GM15510 (cell line): ENCODE measurements around the gene MEF2C.

Experiments
- POLR2A ChIP-seq: IDR thresholded peaks from 3 replicates; pipeline ENCODE4 v1.6.1; 2011; ENCODE audit warnings: borderline replicate concordance; ENCODE audit not compliant: insufficient read length; ENCODE audit errors: extremely low read depth

MEF2C gene

DNA sequence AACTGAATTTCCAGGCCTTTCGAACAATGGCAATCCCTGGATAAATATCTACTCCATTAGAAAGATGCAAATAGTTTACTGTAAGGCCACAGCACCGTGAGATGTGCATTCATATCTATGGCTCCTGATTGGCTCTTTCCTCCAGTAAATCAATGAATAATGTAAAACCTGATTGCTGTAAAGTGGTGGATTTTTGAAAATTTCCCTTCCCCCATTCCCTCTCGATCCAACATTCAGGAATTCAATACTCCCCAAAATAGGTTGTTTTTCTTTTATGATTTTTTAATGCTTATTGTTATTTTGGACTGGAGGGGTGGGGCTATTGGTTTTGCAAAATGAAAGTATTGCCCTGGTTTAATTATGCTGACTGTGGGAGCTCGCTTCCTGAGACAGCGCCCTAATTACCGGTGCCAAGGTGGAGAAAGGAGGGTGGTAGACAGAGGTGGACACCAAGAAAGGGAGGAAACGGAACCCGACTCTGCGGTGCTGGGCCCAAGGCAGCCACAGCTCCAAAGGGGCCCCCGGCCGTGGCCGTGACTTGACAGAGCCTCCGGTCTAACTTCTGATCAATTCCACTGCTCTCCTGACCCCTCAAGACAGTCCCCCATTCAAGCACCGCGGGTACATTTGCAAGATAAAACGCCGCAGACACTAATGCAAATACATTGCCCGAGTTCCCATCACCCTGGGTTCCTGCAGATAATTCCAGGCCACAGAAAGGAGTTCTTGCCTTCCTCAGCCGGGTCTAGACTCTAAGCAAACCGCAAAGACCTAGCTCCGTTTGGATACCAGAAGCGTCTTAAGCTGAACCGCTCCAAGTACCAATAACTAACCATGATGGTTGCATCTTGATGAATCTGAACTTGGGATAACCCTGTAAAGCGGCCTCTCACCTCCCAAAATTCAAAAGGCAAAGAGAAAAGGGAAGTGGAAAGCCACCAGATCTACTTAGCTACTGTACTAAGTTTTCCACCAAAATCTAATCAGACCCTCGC is 211.2 kb downstream of the MEF2C start:
- no peak for TF ChIP-seq POLR2A

DNA sequence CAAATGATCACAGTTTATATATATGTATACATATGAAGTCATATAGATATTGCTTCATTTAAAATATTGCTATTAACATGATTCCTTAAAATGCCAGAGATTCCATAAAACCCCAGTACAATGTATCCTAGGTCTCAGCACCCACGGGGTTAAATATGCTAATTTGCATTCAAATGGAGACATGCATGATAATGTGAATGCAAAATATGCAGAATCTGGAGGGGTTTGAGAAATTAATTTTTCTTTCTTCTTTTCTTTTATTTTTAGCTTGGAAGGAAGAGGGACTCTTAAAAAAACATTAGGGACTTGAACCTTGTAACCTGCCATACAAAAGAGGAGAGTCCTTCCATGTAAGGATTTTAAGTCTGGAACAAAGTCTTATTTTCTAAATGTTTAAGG is 211.9 kb downstream of the MEF2C start:
- TF ChIP-seq POLR2A = no peak

DNA sequence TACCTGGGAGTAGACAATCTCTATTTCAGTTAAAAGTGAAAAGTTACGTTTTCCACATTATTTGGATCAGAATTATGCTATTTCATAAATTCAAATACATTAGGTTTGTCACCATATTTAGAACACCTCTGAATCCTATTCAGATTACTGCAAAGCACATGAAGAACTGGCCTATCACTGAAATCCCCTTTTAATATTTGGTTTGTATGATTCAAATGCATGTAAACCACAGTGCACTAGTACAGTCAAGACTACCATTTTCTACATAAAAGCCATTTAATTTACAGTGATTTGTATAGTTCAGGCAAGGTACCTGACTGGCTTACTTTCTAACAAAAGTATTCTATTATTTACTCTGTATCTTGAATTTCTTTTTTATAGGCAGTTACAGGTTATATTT is 212.5 kb downstream of the MEF2C start:
- no peak for TF ChIP-seq POLR2A

DNA sequence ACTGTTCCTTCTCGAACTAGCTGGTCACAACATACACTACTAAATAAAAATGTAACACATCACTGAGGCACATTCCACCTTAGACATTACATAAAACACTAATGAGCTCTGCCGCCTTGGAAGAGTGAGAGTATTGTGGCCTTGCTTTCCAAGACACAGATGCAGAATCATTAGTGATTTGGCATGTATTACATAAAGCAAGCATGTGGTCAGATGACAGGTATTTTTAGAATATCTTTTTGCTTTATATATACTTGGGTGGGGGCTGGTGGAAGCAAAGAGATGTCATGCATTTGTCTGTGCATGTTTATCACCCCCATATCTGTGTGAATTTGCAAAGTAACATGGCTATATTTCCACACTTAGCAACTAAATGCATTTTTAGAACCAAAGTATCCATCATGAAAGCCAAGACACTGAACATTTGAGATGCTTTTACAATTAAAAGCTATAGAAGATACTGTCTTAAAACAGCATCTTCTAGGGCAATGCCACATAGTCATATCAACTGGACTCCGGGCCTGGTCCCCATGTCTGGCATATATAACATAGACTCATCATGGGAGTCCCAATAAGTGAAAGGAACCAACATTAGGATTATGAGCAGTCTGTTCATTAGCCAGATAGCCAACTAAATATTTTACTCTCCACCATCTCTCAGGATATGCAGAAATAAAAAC is 213.5 kb downstream of the MEF2C start:
- no peak for TF ChIP-seq POLR2A

DNA sequence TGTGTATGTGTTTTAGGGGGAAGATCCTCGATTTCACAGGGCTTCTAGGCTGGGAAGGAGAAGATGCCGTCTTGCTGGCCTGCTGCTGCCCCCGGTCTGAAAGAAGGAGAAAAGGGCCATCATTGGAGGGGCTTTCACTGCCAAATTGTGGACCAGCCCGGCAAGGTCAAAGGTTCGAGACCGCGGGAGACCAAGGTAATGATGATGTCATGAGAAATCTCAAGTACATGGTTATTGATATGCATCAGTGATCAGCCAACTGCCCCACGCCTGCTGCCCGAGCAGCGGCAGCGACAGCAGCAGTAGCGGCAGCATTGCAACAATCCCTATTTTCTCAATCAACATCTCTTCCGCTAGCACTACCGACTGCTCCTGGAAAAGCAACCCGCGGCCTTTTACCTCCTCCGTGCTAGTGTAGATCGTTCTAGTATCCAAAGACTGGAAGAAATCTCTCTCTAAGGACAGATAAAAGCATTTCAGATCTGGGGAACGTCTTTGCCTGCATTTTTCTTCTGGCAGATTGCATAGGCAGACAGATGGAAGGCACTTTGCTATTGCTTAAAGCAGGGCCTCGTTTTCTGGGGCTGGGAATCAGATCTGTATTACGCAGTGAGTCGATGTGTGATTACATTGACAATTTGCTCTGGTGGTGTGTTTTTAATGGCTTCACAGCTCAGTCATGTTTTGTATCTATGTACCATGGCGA is 215.3 kb downstream of the MEF2C start:
- TF ChIP-seq POLR2A = no peak
